ENCODE data around the gene SUN1.

The SUN1 gene

GRCh38 chr7:860149-860548 lies 27.9 kb downstream of the SUN1 start:
- Histone ChIP-seq H3K27ac (ENCODE audit: low read length) (no peak overlapping the region), H3K9me3 (replicated peaks; ENCODE audit: insufficient read depth, low read length) (no peaks in the 10 kb centered on the region), H3K9me2 (replicated peaks; ENCODE audit: insufficient read depth, low read length) (no peaks in the 10 kb centered on the region), H3K4me2 (ENCODE audit: low read depth, low read length) (no peak overlapping the region), H3K9ac (ENCODE audit: low read length) (no peak overlapping the region), H2AFZ (ENCODE audit: low read length) (no peak overlapping the region), H3K36me3 (replicated peaks; ENCODE audit: insufficient read depth, low read length) (peaks cover 10% of the 10 kb centered on the region), H4K20me1 (ENCODE audit: insufficient read depth, low read length) (no peaks in the 10 kb centered on the region), H3F3A (ENCODE audit: insufficient read depth, low read length) (no peaks in the 10 kb centered on the region), H3K27me3 (replicated peaks; ENCODE audit: insufficient read depth, low read length) (no peaks in the 10 kb centered on the region), H3K79me2 (ENCODE audit: low read length) (no peaks in the 10 kb centered on the region), H3K4me3 (ENCODE audit: low read length) (no peak overlapping the region), H3K4me1 (ENCODE audit: low read length) (no peaks in the 10 kb centered on the region)
- no peak for DNase-seq
- TF ChIP-seq EZH2 (optimal IDR thresholded peaks at IDR 0.05; ENCODE audit: low read depth, low read length) (no peak), EZH2phosphoT487 (IDR thresholded peaks at IDR 0.05; ENCODE audit: low read length) (no peak)
- TF ChIP-seq, protein P1, sequence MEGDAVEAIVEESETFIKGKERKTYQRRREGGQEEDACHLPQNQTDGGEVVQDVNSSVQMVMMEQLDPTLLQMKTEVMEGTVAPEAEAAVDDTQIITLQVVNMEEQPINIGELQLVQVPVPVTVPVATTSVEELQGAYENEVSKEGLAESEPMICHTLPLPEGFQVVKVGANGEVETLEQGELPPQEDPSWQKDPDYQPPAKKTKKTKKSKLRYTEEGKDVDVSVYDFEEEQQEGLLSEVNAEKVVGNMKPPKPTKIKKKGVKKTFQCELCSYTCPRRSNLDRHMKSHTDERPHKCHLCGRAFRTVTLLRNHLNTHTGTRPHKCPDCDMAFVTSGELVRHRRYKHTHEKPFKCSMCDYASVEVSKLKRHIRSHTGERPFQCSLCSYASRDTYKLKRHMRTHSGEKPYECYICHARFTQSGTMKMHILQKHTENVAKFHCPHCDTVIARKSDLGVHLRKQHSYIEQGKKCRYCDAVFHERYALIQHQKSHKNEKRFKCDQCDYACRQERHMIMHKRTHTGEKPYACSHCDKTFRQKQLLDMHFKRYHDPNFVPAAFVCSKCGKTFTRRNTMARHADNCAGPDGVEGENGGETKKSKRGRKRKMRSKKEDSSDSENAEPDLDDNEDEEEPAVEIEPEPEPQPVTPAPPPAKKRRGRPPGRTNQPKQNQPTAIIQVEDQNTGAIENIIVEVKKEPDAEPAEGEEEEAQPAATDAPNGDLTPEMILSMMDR (IDR thresholded peaks at IDR 0.05; ENCODE audit: low read length), result no peak

GRCh38 chr7:861222-861621 lies 28.9 kb downstream of the SUN1 start:
- H3K9me2 ChIP-seq (replicated peaks; ENCODE audit: insufficient read depth, low read length), result no peaks in the 10 kb centered on the region
- H4K20me1 ChIP-seq (ENCODE audit: insufficient read depth, low read length), result no peaks in the 10 kb centered on the region
- no peaks in the 10 kb centered on the region for H3K4me1 ChIP-seq (ENCODE audit: low read length)
- peaks cover 10% of the 10 kb centered on the region for H3K36me3 ChIP-seq (replicated peaks; ENCODE audit: insufficient read depth, low read length)
- H3K4me3 ChIP-seq (ENCODE audit: low read length), result no peak overlapping the region
- H3K4me2 ChIP-seq (ENCODE audit: low read depth, low read length), result no peak overlapping the region
- H3F3A ChIP-seq (ENCODE audit: insufficient read depth, low read length), result no peaks in the 10 kb centered on the region
- H2AFZ ChIP-seq (ENCODE audit: low read length), result no peak overlapping the region
- DNase-seq, result no peak
- H3K9ac ChIP-seq (ENCODE audit: low read length), result no peak overlapping the region
- H3K27ac ChIP-seq (ENCODE audit: low read length), result no peak overlapping the region
- no peaks in the 10 kb centered on the region for H3K79me2 ChIP-seq (ENCODE audit: low read length)
- TF ChIP-seq EZH2phosphoT487 (IDR thresholded peaks at IDR 0.05; ENCODE audit: low read length) (no peak), EZH2 (optimal IDR thresholded peaks at IDR 0.05; ENCODE audit: low read depth, low read length) (no peak)
- TF ChIP-seq, protein P1 (IDR thresholded peaks at IDR 0.05; ENCODE audit: low read length), result no peak
- H3K27me3 ChIP-seq (replicated peaks; ENCODE audit: insufficient read depth, low read length), result no peaks in the 10 kb centered on the region
- no peaks in the 10 kb centered on the region for H3K9me3 ChIP-seq (replicated peaks; ENCODE audit: insufficient read depth, low read length)

- Histone ChIP-seq H3K4me2 (ENCODE audit: low read depth, low read length) (no peak overlapping the region), H3K4me1 (ENCODE audit: low read length) (no peaks in the 10 kb centered on the region), H3K27ac (ENCODE audit: low read length) (no peak overlapping the region), H2AFZ (ENCODE audit: low read length) (no peak overlapping the region), H3K4me3 (ENCODE audit: low read length) (no peak overlapping the region), H3K79me2 (ENCODE audit: low read length) (no peaks in the 10 kb centered on the region), H3K9me3 (replicated peaks; ENCODE audit: insufficient read depth, low read length) (no peaks in the 10 kb centered on the region), H3K27me3 (replicated peaks; ENCODE audit: insufficient read depth, low read length) (no peaks in the 10 kb centered on the region), H4K20me1 (ENCODE audit: insufficient read depth, low read length) (no peaks in the 10 kb centered on the region), H3K9me2 (replicated peaks; ENCODE audit: insufficient read depth, low read length) (no peaks in the 10 kb centered on the region), H3F3A (ENCODE audit: insufficient read depth, low read length) (no peaks in the 10 kb centered on the region), H3K36me3 (replicated peaks; ENCODE audit: insufficient read depth, low read length) (peaks cover 14% of the 10 kb centered on the region), H3K9ac (ENCODE audit: low read length) (no peak overlapping the region)
- DNase-seq, result no peak
- TF ChIP-seq EZH2 (optimal IDR thresholded peaks at IDR 0.05; ENCODE audit: low read depth, low read length) (no peak), EZH2phosphoT487 (IDR thresholded peaks at IDR 0.05; ENCODE audit: low read length) (no peak)
- TF ChIP-seq, protein P1 (IDR thresholded peaks at IDR 0.05; ENCODE audit: low read length), result no peak
Observed at GRCh38 chr7:862157-862556, 29.9 kb downstream of the SUN1 start.
